Epidermal melanocyte (primary cell): ENCODE data around the gene DUSP16.

Source experiments
- DNase-seq: peaks from one replicate; pipeline ENCODE4 v3.0.0; 2011; ENCODE audit warnings: low spot score; ENCODE audit not compliant: insufficient read length

The DUSP16 gene

GRCh38 chr12:12441843-12442461 lies 120.7 kb downstream of the DUSP16 start:
- DNase-seq, result no peak

- no peak for DNase-seq
Measured at GRCh38 chr12:12441429-12441807, 121.2 kb downstream of the DUSP16 start.

DNA sequence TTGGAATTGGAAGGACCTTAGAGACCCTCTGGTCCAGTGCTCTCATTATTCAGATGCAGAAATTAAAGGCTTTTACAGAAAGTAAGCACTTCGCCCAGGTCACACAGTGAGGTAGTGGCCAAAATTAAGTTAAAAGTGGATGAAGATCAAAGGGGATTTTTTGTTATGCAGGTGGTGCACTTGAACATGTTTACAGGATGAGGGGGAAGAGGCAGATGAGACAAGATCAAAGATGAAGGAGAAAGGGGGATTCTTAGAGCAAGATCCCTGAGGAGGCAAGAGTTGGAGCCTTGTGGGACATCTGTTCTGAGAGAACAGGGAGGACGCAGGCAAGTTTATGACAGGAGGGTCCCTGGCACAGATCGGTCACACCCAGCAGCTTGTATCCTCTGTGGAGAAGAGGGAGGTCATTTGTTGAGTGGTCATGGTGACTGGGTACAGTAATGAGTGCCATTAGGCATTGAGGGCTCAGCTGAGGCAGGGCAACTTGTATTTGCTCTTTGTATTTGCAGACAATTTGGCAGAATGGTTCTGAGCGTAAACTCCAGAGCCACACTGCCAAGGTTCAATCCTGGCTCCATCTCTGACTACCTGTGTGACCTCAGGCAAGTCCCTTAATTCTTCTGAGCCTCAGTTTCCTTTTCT lies 121.8 kb downstream of the DUSP16 start:
- DNase-seq, result no peak

DNA sequence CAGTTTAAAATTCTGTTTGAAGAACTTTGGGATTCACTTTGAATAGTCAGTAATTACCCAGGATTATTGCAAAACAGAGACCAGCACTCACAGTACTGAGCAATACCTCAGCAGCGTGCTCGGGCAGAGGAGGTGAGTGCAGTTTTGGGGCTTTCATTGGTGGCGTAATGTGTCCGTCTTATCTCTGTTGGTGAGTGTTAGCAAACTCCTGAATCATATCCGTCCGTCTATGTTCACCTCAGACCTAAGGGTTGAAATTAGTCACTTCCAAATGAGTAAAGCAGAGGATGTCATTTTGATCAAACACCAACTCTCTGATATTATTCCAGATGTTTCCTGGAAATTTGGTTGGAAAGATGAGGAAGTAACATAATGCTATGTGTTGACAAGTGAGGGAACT lies 123.0 kb downstream of the DUSP16 start:
- DNase-seq, result no peak

DNA sequence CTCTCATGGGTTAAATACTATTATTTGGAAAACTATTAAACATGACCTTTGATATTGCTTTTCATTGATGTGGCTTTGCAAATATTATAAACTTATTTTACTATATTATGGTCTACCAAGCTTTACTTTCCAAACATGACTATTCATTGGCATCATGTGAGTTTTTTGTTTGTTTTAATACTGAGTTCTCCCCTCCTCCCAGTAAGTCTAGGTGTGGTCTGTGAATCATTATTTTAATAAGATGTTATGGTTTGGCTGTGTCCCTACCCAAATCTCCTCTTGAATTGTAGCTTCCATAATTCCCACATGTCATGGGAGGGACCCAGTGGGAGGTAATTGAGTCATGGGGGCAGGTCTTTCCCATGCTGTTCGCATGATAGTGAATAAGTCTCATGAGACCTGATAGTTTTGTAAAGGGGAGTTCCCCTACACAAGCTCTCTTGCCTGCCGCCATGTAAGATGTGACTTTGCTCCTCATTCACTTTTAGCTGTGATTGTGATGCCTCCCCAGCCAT lies 125.8 kb downstream of the DUSP16 start:
- no peak for DNase-seq

- DNase-seq, result no peak
Measured at GRCh38 chr12:12433203-12433731, 129.4 kb downstream of the DUSP16 start.

DNA sequence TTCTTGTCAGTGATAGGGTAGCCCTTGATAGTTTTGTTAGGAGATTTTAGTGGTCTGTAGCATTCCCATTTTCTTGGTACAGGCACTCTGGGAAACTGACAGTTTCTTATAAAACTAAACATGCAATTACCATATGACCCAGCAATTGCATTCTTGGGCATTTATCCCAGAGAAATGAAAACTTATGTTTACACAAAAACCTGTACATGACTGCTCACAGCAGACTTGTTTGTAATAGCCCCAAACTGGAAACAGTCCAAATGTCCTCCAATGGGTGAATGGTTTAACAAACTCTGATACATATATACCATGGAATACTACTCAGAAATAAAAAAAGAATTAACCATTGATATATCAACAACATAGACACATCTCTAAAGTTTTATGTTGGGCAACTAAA lies 130.3 kb downstream of the DUSP16 start:
- no peak for DNase-seq

DNA sequence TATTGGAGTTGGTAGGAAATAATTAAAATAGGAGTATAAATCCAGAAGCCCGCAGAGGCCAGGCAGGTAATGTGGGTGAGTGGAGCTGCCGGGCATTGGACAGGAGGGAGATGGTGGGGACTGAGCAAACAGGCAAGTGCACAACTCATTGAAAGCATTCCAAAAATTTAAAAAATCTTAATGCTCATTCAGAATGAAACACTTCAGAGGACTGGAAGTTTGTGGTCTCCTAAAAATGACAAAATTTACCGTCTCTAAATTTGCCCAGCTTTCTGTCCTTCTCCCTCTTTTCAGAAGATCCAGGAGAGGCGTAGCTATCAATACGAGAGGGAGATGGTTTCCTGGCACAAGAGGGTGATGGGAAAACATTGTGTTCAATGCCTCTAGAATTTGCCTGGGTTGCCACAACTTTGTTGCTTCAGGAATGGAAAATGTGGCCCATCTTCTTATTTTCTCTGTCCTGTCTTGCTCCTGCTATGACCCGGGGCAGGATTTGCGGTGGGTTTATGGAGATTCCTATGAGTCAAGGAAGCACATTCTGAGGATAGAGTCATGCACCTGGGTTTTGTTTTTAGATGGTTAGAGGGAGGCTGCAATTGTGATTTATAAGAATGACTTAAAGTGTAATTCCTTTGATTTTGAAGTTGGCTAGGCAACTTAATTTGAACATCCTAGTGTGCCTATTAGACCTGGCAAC lies 133.6 kb downstream of the DUSP16 start:
- no peak for DNase-seq

DNA sequence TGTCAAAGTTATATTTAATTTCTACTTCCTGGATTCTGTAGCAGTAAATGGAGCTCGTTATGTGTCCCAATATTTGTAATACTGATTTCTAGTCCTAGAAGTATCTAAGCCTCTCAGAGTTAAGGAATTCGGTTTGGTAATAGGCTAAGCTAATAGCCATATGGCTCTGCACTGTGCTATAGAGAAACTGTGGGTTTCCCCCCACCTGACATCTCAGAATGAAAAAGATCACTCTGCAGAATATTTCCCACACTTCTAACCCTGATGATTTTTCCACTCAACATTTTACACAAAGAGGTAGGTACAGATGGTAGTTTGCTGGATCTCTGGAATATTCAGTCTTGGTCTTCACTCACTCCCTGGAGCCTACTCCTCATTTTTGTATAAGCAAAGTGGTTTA lies 134.6 kb downstream of the DUSP16 start:
- no peak for DNase-seq

DNA sequence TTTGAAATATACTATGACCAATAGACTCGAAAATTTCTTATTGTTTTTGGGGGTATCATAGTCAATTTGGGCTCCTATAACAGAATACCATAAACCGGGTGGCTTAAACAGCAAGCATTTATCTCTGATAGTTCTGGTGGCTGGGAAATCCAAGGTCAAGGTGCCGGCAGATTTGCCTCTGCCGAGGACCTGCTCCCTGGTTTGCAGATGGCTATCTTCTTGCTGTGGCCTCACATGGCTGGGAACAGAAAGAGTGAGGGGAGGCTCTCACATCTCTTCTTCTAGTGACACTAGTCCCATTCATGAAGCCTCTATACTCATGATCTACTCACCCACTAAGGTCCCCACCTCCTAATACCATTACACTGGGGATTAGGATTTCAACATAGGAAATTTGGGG lies 135.1 kb downstream of the DUSP16 start:
- no peak for DNase-seq

DNA sequence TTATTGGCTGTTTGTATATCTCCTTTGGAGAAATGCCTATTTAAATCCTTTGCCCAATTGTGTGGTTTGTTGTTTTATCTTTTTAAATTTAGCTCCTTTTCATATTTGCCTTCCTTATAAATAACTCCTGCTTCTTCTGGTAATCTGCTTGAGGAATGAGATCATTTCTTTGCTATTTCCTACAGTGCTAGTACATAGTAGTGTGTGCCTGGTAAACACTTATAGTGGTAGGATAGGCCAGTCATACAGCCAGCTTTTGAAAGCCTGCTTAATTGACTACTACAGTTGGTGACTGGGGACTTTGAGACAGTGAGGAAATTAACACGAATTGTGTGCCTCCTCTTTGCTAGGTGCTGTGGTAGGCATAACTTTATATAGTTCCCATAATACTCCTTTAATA lies 137.0 kb downstream of the DUSP16 start:
- no peak for DNase-seq

DNA sequence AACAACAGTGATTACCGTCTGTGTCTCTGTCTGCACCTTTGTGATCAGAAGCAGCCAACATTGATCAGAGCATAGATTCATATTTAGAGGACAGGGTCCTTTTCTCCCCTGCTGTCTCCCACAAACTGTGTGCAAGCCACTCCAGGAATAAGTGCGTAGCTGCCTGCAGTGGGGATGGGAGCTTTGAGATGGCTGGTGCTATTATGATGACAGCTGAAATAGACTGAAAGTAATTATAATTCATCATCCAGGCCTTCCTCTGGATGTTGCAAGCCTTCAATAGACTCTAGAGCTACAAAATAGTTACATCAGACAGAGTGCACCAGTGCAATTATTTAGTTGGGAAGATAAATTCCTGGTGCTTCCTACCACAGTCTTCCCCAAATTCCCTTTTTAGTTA lies 137.7 kb downstream of the DUSP16 start:
- DNase-seq, result no peak
